Measurements from ENCODE around the gene ZMYND8.
"Not testable (repeated sequence)": the region's sequence is repeated elsewhere in the genome, so short reads cannot be mapped to it uniquely, and the experiment has no call there.

The ZMYND8 gene

GRCh38 chr20:47309806-47310426 lies 46.6 kb downstream of the ZMYND8 start:
- no peak for DNase-seq

DNA sequence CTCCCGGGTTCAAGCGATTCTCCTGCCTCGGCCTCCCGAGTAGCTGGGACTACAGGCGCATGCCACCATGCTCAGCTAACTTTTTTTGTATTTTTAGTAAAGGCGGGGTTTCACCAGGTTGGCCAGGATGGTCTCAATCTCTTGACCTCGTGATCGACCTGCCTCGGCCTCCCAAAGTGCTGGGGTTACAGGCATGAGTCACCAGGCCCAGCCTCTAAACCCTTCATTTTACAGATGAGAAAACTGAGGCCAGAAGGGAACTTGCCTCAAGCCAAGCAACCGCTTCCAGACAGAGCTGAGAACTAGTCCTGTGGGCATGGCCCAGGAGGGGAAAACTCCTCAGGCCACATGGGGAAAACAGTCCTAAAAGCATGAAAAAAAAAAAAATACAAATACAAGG lies 47.1 kb downstream of the ZMYND8 start:
- DNase-seq: no peak

DNA sequence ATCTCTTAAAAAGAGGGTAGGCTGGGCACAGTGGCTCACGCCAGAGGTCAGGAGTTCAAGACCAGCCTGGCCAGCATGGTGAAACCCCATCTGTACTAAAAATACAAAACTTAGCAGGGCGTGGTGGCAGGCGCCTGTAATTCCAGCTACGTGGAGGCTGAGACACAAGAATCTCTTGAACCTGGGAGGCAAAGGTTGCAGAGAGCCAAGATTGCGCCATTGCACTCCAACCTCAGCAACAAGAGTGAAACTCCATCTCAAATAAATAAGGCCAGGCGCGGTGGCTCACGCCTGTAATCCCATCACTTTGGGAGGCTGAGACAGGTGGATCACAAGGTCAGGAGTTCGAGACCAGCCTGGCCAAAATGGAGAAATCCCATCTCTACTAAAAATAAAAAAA lies 48.9 kb downstream of the ZMYND8 start:
- not testable (repeated sequence) for DNase-seq

- no peak for DNase-seq
These were observed 49.6 kb downstream of the ZMYND8 start for GRCh38 chr20:47306755-47307370.

GRCh38 chr20:47306095-47306494 lies 50.4 kb downstream of the ZMYND8 start:
- no peak for DNase-seq

DNA sequence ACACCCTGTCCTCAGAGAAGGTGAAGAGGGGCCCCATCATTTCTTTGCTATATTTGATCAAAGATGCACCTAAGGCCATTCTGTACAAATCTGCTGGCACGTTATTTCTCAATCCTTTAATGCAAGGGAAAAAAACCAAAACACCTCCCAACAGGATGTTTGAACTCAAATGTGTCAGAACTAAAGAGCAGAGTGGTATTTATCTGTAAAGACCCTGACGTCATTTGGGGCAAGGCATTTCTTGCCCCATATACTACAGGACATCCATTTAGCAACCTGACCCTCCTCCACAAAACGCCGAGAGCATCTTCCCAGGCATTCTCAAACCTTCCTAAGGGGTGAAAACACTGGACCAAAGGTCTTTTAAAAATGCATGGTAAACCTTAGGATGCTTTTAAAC lies 50.8 kb downstream of the ZMYND8 start:
- DNase-seq: no peak

DNA sequence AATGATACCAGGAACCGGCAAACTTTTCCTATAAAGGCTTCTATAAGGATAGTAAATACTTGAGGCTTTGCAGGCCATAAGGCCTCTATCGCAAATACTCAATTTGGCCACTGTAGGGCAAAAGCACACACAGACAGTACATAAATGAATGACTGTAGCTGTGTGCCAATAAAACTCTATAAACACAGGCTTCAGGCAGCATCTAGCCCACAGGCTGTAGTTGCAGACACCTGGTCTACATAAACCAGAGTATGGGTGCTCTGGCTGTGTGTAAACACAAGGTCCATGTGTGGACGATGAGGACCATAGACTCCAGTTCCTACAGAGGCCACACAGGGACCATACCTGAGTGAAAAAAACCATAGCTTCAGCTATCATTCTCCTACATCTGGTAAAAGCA lies 52.2 kb downstream of the ZMYND8 start:
- DNase-seq: no peak

- no peak for DNase-seq
These were observed 52.8 kb downstream of the ZMYND8 start for GRCh38 chr20:47303736-47304135.

DNA sequence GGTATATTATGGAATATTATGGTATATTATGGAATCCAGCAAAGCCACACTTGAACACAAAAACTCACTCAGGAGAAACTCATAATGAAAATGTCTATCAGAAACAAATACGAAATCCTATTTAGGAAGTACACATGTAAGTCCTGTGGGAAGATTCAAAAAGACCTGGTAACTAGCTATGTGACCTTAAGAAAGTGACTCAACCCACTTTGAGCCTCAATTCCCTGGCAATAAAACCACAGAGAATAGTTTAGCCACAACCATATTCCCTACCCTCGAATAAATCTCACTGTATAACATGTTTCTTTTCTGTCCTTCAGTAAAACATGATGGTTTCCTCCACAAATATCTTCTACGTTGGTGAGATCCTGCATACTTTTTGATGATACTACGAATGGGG lies 56.4 kb downstream of the ZMYND8 start:
- no peak for DNase-seq

DNA sequence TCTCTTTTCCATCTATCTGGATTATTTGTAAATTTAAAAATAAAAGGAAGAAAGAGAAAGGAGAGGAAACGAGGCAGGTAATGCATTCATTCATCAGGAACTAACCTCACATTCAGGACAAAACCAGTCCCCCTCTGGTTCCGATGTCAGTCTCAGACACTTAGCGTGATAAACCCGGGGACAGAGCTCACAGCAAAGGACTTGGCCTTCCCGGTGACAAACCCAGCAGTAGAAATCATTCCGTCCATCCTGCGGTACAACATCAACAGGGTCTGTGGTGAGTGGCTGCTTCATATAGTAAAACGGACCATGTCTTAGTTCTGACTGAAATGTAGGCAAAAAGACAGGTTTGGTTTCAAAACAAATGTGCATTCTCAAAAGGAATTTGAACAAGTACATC lies 57.9 kb downstream of the ZMYND8 start:
- no peak for DNase-seq

- DNase-seq: no peak
These were observed 58.8 kb downstream of the ZMYND8 start for GRCh38 chr20:47297746-47298145.

DNA sequence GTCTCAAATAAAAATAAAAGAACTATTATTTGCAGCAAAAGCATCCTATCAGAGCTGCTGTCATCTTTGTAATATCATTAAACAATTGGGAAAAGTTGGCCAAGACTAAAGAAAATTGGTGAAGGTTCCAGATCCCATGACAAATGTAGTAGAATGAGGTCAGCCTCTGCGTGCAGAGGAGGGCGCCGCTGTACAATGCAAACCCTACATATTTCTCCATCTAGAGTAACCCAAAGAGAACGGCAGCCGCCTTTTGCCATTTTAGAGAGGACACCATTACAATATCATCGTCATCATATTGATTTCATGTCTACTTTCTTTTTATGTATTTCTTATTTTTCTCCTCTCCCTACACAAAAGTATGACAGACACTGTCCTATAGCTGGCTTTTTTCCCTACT lies 59.5 kb downstream of the ZMYND8 start:
- no peak for DNase-seq

DNA sequence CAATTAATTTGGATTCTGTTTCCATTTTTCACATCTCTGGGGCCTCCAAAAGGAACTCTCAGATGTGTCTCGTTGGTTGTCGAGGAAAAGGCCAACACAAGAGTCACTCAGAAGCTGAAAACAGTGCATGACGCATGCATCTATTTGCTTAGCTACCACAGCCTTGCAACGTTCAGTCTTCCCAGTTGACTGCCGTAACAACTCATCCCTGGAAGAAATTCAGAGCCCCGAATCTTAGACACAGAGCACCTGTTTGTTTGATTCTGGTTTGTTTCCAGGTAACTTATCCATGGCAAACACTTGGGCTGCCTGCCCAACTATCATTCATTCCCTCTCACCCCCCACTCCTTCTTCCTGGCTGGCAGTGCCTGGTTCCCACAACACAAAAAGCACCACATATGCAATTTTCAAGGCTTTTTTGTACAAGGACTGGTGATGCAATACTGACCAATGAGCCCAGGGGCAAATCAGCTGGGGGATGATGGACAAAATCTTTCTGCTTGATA lies 60.5 kb downstream of the ZMYND8 start:
- DNase-seq: no peak

- DNase-seq: no peak
These were observed 61.2 kb downstream of the ZMYND8 start for GRCh38 chr20:47295129-47295813.

GRCh38 chr20:47293631-47294030 lies 62.9 kb downstream of the ZMYND8 start:
- peak; percentile 56 for DNase-seq

- DNase-seq: no peak
These were observed 63.9 kb downstream of the ZMYND8 start for GRCh38 chr20:47292581-47292980.

DNA sequence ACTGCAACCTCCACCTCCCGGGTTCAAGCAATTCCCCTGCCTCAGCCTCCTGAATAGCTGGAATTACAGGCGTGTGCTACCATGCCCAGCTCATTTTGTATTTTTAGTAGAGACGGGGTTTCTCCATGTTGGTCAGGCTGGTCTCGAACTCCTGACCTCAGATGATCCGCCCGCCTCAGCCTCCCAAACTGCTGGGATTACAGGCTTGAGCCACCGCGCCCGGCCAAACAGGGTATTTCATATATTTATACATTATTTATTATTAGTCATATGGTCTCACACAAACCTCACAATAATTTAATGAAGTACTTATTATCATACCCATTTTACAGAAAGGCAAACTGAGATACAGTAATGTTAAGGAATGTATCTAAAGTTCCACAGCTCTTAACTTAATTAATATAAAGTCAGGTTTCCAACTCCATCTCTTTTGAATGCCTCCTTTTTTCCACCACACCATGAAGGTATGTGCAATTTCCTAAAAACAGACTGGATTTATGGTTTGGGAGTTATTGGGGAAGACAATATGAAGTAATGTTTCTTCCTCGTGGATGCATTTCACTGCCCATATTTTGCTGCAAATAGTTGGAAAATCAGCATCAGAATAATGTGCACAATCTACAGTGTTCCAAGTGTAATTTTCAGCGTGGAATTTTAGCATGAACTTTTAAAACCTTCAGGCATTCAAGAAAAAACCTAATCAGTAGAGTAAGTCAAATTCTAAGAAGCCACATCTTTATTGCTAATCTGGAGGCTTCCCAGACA lies 65.7 kb downstream of the ZMYND8 start:
- no peak for DNase-seq

DNA sequence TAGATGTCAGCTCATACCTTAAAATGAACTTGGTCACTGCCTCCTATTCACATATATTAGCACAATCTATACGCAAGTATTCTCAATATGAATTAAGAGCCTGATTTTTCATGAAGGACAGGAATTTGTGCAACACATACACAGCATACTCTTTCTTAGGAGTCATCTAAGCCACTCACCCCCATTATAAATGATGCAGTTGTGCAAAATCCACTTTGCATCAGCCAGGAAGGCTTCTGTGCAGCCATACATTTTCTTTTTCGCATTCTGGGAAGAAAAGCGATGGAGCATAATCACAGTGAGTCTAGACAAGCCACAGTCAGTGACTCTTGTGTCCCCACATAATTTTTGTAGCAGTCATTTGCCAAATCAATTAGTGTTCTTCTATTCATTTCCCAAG lies 66.5 kb downstream of the ZMYND8 start:
- DNase-seq: no peak

GRCh38 chr20:47289096-47289495 lies 67.4 kb downstream of the ZMYND8 start:
- DNase-seq: no peak

DNA sequence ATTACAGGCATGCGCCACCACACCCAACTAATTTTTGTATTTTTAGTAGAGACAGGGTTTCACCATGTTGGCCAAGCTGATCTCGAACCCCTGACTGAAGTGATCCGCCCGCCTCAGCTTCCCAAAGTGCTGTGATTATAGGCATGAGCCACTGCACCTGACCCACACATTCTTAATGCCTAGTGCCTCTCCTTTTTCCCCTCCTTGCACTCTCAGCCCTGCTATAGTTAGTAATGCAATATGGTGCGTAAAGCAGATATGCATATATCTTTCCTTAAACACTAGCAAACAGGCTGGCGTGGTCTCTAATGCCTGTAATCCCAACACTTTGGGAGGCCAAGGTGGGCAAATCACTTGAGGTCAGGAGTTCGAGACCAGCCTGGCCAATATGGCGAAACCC lies 68.0 kb downstream of the ZMYND8 start:
- not testable (repeated sequence) for DNase-seq

DNA sequence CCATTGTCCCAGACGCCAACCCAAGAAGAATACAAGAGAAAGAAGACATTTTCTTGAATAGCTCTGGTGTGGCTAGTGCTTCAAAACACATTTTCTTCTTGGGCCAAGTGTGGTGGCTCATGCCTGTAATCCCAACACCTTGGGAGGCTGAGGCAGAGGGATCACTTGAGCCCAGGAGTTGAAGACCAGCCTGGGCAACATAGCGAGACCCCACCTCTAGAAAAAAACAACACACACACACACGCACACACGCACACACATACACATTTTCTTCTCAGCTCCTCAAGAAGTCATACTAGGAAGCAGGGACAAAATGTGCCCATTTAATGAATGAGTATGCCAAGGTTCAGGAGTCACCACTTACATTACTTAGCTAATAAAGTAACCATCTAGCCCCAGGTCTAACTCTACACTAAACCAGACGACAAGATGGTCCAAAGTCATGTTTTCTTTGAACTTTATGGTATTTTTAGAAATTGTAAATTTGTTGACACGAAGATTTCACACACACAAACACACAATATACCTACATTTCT lies 68.8 kb downstream of the ZMYND8 start:
- DNase-seq: no peak

- DNase-seq: no peak
These were observed 69.8 kb downstream of the ZMYND8 start for GRCh38 chr20:47286681-47287080.

- no peak for DNase-seq
These were observed 71.3 kb downstream of the ZMYND8 start for GRCh38 chr20:47285189-47285588.

All from OCI-M1 (cell line).